Activated CD8-positive, alpha-beta T cell treated with anti-CD3 and anti-CD28 coated beads for 36 hours (primary cell): ENCODE data around the gene DNAJC11. TPM values are rescaled to one million over a fixed set of nuclear protein-coding genes. Genes with fewer than 3 reads are reported as not detected.

Source experiments
- ATAC-seq: fragments of 200-7000 bp; cut with Tn5 transposase; one replicate; pipeline ENCODE4 v1.10.0; 2021; ENCODE audit warnings: mild to moderate bottlenecking, moderate library complexity
- CTCF ChIA-PET: fragments of 350-600 bp; sonication (Branson Sonifier 250); formaldehyde crosslinking; loops from one replicate; lab custom pipeline; 2021; ENCODE audit warnings: antibody characterized with exemption; lab: Charles Lee
- POLR2A ChIA-PET: fragments of 350-600 bp; sonication (Branson Sonifier 250); formaldehyde crosslinking; loops from one replicate; lab custom pipeline; 2021; ENCODE audit warnings: antibody characterized with exemption; lab: Charles Lee
- DNase-seq: peaks from one replicate; pipeline ENCODE4 v3.0.0-alpha.2; 2020
- H3K27ac Mint-ChIP-seq: one replicate; pipeline ENCODE4 v1.8.0; 2021; ENCODE audit warnings: mild to moderate bottlenecking, mixed read lengths
- H3K27me3 Mint-ChIP-seq: one replicate; pipeline ENCODE4 v1.8.0; 2021; ENCODE audit warnings: mixed read lengths
- H3K36me3 Mint-ChIP-seq: one replicate; pipeline ENCODE4 v1.8.0; 2021; ENCODE audit warnings: low read depth, mixed read lengths
- H3K4me1 Mint-ChIP-seq: one replicate; pipeline ENCODE4 v1.8.0; 2021; ENCODE audit warnings: low read depth, mixed read lengths
- H3K4me3 Mint-ChIP-seq: one replicate; pipeline ENCODE4 v1.8.0; 2021; ENCODE audit warnings: mild to moderate bottlenecking, moderate library complexity, mixed read lengths
- H3K9me3 Mint-ChIP-seq: one replicate; pipeline ENCODE4 v1.8.0; 2021; ENCODE audit warnings: mixed read lengths
- intact Hi-C: fragments of 100-400 bp; cut with micrococcal nuclease; formaldehyde crosslinking; loops from one replicate; pipeline ENCODE4 v1.10.0; 2022
- total RNA-seq, 2 experiments: library from RNA; stranded (reverse); gene quantifications; one replicate each; pipeline ENCODE4 v1.2.3, GENCODE V29; 2021
- TF ChIP-seq, protein P1 (sequence below): fragments of 200-600 bp; IDR thresholded peaks from one replicate; pipeline ENCODE4 v1.8.0; 2022; ENCODE audit warnings: antibody characterized with exemption, mild to moderate bottlenecking

The DNAJC11 gene
- total RNA-seq, 2 experiments from 2014 or later: 52.8 to 53.3 TPM

DNA sequence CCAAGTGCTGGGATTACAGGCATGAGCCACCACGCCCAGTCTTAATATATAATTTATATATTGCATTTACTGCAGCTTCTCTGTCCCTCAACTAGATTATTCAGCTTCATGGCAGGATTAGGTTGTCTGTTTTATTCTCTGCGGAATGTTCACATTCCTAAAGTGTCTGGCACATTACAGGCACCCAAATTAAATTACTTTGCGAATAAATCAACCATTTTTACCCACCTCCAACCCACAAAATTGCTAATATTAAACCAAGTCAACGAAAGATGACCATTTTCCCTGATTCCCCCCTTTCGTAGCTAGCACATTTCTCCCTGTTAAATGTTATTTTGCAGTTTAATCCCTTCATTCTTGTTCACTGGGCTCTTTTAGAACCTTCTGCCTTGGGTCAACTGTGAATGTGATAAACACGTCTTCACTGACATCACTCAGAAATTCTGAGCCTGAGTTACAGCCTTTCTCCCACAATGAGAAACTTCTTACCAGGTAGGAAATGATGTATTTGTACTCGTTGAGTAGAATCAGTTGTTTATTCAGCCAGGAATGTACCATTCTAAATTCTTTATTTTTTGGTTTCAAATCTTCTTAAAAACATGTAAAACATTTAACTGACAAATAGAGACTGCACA lies 41.1 kb downstream of the DNAJC11 start:
- Mint-ChIP-seq H3K27ac (no peak overlapping the region), H3K4me3 (no peak overlapping the region), H3K36me3 (peaks cover 16% of the 10 kb centered on the region), H3K9me3 (no peaks in the 10 kb centered on the region), H3K4me1 (peaks cover 8% of the 10 kb centered on the region), H3K27me3 (no peaks in the 10 kb centered on the region)
- intact Hi-C loops: no loop called here
- DNase-seq: no peak
- ChIA-PET POLR2A (no interaction called here), CTCF (interaction anchor here (1.5 kb wide), 1 partner anchor 14 kb away, joined by 3 read pairs; no protein-coding TSS in a partner anchor)
- ATAC-seq: no peak
- TF ChIP-seq, protein P1, sequence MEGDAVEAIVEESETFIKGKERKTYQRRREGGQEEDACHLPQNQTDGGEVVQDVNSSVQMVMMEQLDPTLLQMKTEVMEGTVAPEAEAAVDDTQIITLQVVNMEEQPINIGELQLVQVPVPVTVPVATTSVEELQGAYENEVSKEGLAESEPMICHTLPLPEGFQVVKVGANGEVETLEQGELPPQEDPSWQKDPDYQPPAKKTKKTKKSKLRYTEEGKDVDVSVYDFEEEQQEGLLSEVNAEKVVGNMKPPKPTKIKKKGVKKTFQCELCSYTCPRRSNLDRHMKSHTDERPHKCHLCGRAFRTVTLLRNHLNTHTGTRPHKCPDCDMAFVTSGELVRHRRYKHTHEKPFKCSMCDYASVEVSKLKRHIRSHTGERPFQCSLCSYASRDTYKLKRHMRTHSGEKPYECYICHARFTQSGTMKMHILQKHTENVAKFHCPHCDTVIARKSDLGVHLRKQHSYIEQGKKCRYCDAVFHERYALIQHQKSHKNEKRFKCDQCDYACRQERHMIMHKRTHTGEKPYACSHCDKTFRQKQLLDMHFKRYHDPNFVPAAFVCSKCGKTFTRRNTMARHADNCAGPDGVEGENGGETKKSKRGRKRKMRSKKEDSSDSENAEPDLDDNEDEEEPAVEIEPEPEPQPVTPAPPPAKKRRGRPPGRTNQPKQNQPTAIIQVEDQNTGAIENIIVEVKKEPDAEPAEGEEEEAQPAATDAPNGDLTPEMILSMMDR: no peak

DNA sequence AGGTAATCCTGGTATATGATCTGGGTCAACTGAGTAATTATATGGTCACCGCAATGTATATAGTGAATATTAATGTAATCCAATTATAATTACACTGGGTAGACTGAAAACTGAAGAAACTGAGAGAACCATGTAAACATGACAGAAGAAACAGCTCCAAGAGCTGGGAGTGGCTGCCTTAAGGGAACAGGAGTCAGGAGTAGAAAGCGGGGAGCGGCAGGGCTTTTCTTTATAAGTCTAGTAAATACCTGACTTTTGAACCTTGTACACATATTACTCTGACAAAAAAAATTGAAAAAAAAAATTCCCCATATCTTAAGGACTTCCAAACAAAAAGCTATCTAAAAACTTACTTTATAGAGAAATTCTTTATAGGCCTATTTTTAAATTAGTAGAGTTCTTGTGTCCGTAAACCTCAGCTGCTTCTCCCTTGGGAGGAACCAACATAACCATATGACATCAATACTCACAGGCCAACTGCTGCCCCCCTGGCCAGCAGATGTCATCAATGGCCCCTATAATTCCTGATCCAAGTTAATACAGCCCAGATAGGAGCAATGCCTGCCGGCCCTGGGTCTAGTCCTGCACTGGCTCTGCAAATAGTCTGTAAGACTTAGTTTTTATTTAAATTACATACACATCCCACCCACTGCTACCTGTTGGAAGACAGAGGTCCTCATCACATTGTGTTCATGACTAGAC lies 43.1 kb downstream of the DNAJC11 start:
- Mint-ChIP-seq H3K4me1 (peaks cover 8% of the 10 kb centered on the region), H3K27me3 (no peaks in the 10 kb centered on the region), H3K36me3 (peaks cover 18% of the 10 kb centered on the region), H3K27ac (no peak overlapping the region), H3K9me3 (no peaks in the 10 kb centered on the region), H3K4me3 (no peak overlapping the region)
- ChIA-PET CTCF (interaction anchor here (0.8 to 2.5 kb wide), 2 partner anchors 12 to 129 kb away, joined by 3 to 14 read pairs; no protein-coding TSS in a partner anchor), POLR2A (interaction anchor here (1.5 kb wide), 1 partner anchor 9 kb away, joined by 3 read pairs; no protein-coding TSS in a partner anchor)
- TF ChIP-seq, protein P1: no peak
- ATAC-seq: no peak
- intact Hi-C loops: no loop called here
- no peak for DNase-seq

DNA sequence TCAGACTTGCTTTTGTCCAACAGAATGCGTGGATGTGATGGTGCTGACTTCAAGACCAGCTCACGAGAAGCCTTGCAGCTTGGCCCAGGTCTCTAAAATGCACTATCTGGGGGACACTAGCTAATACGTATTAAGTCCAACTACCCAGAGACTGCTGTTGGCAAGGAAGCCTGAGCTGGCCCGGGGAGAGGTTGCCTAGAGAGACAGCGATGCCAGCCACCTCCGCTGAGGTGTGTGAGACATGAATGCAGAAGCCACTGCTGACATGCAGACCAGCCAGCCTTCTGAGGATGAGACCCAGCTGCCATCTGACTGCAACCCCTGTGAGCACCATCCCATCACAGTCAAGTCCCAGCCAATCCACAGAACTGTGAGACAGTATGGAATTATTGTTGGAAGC lies 44.5 kb downstream of the DNAJC11 start:
- Mint-ChIP-seq H3K4me1 (peaks cover 8% of the 10 kb centered on the region), H3K9me3 (no peaks in the 10 kb centered on the region), H3K27ac (no peak overlapping the region), H3K36me3 (peaks cover 13% of the 10 kb centered on the region), H3K4me3 (no peak overlapping the region), H3K27me3 (no peaks in the 10 kb centered on the region)
- ChIA-PET POLR2A (no interaction called here), CTCF (interaction anchor here (2.5 kb wide), 1 partner anchor 11 kb away, joined by 14 read pairs; no protein-coding TSS in a partner anchor)
- TF ChIP-seq, protein P1: no peak
- ATAC-seq (no peak), DNase-seq (no peak)
- intact Hi-C loops: no loop called here

DNA sequence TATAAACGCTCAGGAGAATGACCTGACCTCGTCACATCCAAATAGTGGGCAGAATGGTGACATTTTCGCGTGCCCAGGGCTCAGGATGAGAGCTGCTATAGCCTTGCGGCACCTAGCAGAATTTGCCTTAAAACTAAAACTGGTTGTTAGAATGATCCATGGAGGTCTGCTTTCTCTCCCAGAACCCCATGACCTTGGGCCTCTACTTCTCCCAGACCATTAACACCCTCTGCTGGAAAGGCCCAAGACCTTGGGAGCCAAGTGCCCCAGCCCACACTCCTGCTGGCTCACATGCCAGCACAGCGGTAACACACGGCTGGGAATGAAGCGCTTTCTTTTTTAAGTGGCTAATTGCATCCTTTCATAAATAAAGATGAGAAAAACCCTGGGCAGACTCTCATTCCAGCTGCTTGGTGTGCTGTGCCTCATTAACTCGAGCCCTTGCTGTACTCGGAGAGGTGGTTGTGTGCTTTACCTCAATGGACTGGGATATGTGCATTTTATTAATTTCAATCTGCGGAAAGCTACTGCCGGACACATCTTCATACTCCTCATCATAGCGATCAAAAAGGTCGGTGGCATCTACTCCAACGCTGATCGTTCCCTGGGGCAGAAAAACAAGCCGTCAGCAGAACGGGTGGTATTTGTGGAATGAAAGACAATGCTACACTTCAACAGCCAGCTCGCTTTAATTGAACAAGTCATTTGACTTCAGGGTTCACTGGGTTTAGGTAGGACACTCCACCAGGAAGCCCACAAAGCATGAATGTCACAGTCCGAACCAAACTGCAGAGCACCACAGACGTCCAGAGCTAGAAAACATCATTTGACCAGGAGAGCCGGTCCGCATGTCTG lies 48.0 kb downstream of the DNAJC11 start:
- intact Hi-C loops: no loop called here
- ChIA-PET POLR2A (interaction anchor here (1.3 kb wide), 1 partner anchor 28 kb away, joined by 3 read pairs; no protein-coding TSS in a partner anchor), CTCF (interaction anchor here (1.2 to 2.4 kb wide), 2 partner anchors 8 to 20 kb away, joined by 4 to 13 read pairs; no protein-coding TSS in a partner anchor)
- DNase-seq (no peak), ATAC-seq (no peak)
- Mint-ChIP-seq H3K27ac (no peak overlapping the region), H3K27me3 (no peaks in the 10 kb centered on the region), H3K4me3 (no peak overlapping the region), H3K9me3 (no peaks in the 10 kb centered on the region), H3K4me1 (peaks cover 8% of the 10 kb centered on the region), H3K36me3 (peaks cover 15% of the 10 kb centered on the region)
- TF ChIP-seq, protein P1: no peak
